Dermis microvascular lymphatic vessel endothelial cell (primary cell): ENCODE measurements around the gene SYNJ1. TPM values are rescaled to one million over a fixed set of nuclear protein-coding genes. Genes with fewer than 3 reads are reported as not detected.

Experiments used
- total RNA-seq: library from RNA; depleted of rRNA; stranded (reverse); fragments of >200 nt; gene quantifications from 2 replicates; pipeline ENCODE4 v1.2.1, GENCODE V29; 2014

The SYNJ1 gene
- total RNA-seq, 1 donor from 2014 or later, result 7.1 TPM

Other genes with a start within 250 kb of the SYNJ1 start
- under 0.01 and 0.26 TPM in 2 replicates for gene TCP10L, start 142.5 kb downstream of the SYNJ1 start, total RNA-seq
- gene CFAP298, start 115.6 kb downstream of the SYNJ1 start, total RNA-seq, result 33.6 and 34.1 TPM in 2 replicates
- 12.1 and 14.7 TPM in 2 replicates for gene PAXBP1, start 43.7 kb upstream of the SYNJ1 start, total RNA-seq